Measurements from ENCODE around the gene TNS1. TPM values are rescaled to one million over a fixed set of nuclear protein-coding genes. Genes with fewer than 3 reads are reported as not detected.

The TNS1 gene
- total RNA-seq, 1 donor from 2014 or later, result 54.5 TPM

DNA sequence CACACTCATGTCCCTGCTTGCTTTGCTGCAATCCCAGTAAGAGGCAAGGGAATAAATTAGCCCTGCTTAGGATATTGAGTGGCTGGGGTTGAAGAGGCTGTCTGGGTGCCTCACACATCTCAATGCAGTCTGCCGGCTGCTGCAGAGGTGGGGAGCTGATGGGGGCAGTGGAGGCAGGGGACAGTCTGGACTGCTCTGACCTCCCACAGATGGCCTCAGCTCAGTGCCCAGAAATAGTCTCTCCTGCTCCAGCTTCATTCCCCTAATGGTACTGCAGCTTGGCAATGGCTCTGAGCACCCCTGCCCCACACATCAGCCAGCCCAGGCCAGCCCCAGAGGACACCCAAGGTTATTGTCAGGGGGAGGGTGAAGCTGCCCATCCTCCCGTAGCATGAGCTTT, 21.5 kb upstream of the TNS1 start:
- TF ChIP-seq, protein P1, sequence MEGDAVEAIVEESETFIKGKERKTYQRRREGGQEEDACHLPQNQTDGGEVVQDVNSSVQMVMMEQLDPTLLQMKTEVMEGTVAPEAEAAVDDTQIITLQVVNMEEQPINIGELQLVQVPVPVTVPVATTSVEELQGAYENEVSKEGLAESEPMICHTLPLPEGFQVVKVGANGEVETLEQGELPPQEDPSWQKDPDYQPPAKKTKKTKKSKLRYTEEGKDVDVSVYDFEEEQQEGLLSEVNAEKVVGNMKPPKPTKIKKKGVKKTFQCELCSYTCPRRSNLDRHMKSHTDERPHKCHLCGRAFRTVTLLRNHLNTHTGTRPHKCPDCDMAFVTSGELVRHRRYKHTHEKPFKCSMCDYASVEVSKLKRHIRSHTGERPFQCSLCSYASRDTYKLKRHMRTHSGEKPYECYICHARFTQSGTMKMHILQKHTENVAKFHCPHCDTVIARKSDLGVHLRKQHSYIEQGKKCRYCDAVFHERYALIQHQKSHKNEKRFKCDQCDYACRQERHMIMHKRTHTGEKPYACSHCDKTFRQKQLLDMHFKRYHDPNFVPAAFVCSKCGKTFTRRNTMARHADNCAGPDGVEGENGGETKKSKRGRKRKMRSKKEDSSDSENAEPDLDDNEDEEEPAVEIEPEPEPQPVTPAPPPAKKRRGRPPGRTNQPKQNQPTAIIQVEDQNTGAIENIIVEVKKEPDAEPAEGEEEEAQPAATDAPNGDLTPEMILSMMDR (IDR thresholded peaks at IDR 0.05; ENCODE audit: insufficient read depth, low read length, poor library complexity, severe bottlenecking), result no peak
- H3K27me3 ChIP-seq (ENCODE audit: control insufficient read depth, insufficient read depth, low read length), result peaks cover 5% of the 10 kb centered on the region
- no peaks in the 10 kb centered on the region for H3K36me3 ChIP-seq (ENCODE audit: control insufficient read depth, insufficient read depth, low read length)
- DNase-seq (ENCODE audit: low read depth), result no peak
- H3K4me3 ChIP-seq (ENCODE audit: low read depth, low read length), result no peak overlapping the region

DNA sequence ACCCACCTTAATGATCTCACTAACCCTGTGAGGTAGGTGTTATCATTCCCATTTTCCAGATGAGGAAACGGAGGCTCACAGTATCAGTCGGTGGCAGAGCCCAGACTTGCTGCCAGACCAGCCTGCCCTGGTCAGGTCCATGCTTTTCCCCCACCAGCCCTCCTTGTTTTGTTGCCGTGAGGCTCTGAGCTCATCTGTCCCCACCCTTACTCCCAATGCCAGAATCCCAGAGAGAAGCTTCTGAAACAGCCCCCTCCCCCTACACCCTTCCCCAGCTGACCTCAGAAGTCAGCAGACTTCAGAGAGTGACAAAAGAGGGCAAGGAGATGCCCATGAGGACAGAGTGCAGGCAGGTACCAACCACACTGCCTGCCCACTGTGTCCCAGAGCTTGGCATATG, 20.8 kb upstream of the TNS1 start:
- peaks cover 5% of the 10 kb centered on the region for H3K27me3 ChIP-seq (ENCODE audit: control insufficient read depth, insufficient read depth, low read length)
- TF ChIP-seq, protein P1 (IDR thresholded peaks at IDR 0.05; ENCODE audit: insufficient read depth, low read length, poor library complexity, severe bottlenecking), result no peak
- no peak overlapping the region for H3K4me3 ChIP-seq (ENCODE audit: low read depth, low read length)
- no peak for DNase-seq (ENCODE audit: low read depth)
- no peaks in the 10 kb centered on the region for H3K36me3 ChIP-seq (ENCODE audit: control insufficient read depth, insufficient read depth, low read length)

DNA sequence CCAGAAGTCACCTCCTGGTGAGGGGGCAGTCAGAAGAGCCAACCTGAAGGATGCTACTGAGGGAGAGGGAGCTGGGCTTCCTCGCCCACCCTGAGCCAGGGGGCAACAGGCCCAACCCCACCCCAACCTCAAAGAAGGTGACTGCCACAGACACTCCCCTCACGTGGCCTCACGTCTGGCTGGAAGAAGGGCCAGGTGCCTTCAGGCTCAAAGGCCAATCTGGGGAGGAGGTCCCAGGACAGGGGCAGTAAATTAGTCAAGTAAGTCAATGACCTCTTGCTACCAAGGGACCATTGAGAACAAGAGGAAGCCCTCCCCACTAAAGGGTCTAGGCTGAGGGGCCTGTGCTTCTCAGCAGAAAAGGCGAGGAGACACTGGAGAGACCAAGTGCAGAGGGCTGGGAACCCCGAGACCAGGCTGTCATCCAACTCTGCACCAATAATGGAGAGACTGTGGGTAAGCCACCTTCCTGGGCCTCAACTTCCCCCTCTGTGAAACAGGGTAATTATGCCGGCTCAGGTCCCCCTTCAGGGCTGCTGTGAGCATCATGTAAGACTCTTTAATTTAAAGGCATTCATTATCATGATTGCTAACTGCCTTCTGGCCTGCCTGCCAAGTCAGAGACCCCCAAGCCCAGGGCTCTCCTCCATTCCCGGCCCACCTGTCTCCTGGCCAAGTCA, 20.2 kb upstream of the TNS1 start:
- Histone ChIP-seq H3K36me3 (ENCODE audit: control insufficient read depth, insufficient read depth, low read length) (no peaks in the 10 kb centered on the region), H3K27me3 (ENCODE audit: control insufficient read depth, insufficient read depth, low read length) (peaks cover 5% of the 10 kb centered on the region), H3K4me3 (ENCODE audit: low read depth, low read length) (no peak overlapping the region)
- DNase-seq (ENCODE audit: low read depth), result no peak
- TF ChIP-seq, protein P1 (IDR thresholded peaks at IDR 0.05; ENCODE audit: insufficient read depth, low read length, poor library complexity, severe bottlenecking), result no peak

DNA sequence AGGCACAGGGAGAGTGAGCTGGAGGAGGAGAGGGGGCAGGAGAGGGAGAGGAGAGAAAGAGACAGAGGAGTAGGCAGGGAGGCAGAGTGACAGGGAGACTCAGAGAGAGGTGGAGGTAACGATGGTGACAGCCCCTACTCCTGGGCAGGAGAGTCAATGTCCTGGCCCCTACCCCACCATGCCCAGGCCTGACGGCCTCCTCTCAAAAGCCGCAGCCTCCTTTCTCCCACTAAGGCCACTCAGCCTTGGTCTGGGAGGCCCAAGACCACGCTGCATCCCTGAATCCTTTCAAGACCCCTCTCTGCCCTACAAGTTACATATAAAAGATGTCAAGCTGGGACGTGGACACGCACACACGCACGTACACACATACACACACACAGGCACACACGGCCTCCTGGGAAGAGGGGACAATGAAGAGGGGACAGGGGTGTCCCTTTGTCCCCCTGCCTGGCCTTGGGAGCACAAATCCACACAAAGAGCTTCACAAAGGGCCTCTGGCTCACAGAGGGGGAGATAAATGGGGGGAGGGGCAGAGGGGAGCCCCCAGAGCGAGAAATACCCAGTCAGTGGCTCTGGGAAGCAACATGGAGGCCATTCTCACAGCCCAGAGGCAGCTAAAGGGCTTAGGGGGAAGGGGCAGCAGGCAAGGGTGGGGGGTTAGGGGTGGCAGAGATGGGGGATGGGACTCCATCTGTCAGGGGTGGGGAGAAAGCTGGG, 19.5 kb upstream of the TNS1 start:
- Histone ChIP-seq H3K36me3 (ENCODE audit: control insufficient read depth, insufficient read depth, low read length) (no peaks in the 10 kb centered on the region), H3K27me3 (ENCODE audit: control insufficient read depth, insufficient read depth, low read length) (peaks cover 5% of the 10 kb centered on the region), H3K4me3 (ENCODE audit: low read depth, low read length) (no peak overlapping the region)
- DNase-seq (ENCODE audit: low read depth), result no peak
- TF ChIP-seq, protein P1 (IDR thresholded peaks at IDR 0.05; ENCODE audit: insufficient read depth, low read length, poor library complexity, severe bottlenecking), result no peak

DNA sequence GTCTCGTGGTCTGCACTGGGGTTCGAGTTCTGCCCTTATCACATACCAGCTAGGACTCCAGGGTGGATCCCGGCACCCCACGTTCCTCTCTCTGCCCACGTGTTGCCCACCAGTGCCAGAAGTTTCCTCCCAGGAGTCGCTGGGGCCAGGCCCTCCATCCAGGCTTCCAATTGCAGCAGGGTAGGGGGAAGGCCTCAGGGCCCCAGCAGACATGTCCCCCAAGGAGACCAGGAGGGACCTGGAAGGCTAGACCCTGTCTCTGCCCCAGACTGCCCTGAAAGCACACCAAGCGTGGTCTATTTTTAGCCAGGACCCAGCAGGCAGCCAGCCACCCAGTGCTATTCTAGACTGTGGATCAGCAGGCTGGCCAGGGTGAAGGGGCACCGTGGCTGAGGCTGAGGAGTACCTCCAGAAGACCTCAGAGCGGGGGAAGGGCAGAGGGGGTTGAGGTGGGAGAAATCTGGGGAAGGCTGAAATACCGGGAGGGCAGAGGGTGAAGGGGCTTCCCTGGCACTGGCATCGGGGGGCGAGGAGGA, 18.8 kb upstream of the TNS1 start:
- H3K27me3 ChIP-seq (ENCODE audit: control insufficient read depth, insufficient read depth, low read length), result peaks cover 4% of the 10 kb centered on the region
- no peaks in the 10 kb centered on the region for H3K36me3 ChIP-seq (ENCODE audit: control insufficient read depth, insufficient read depth, low read length)
- DNase-seq (ENCODE audit: low read depth), result no peak
- TF ChIP-seq, protein P1 (IDR thresholded peaks at IDR 0.05; ENCODE audit: insufficient read depth, low read length, poor library complexity, severe bottlenecking), result no peak
- no peak overlapping the region for H3K4me3 ChIP-seq (ENCODE audit: low read depth, low read length)

Measured in kidney epithelial cell (primary cell).